Trophoblast cell (in vitro differentiated cells and primary cell): ENCODE results near the gene AK5.
A peak's percentile ranks its signal among the peaks of the same experiment; 100 is the strongest.

ENCODE experiments used
- DNase-seq, 2 donors: peaks; one replicate each; pipeline ENCODE4 v3.0.0-alpha.2; 2016
- H2AFZ ChIP-seq: 2 replicates; pipeline ENCODE4 v1.6.1; 2013; ENCODE audit warnings: low read length, moderate library complexity, mild to moderate bottlenecking; ENCODE audit not compliant: insufficient read depth, poor library complexity
- H2AK5ac ChIP-seq: 2 replicates; pipeline ENCODE4 v1.6.1; 2013; ENCODE audit warnings: mild to moderate bottlenecking, low read length
- H2BK120ac ChIP-seq: 2 replicates; pipeline ENCODE4 v1.6.1; 2013; ENCODE audit warnings: low read length, mild to moderate bottlenecking, moderate library complexity; ENCODE audit not compliant: insufficient read depth, poor library complexity
- H2BK12ac ChIP-seq: 2 replicates; pipeline ENCODE4 v1.6.1; 2013; ENCODE audit warnings: mild to moderate bottlenecking, low read length, moderate library complexity
- H2BK5ac ChIP-seq: 2 replicates; pipeline ENCODE4 v1.6.1; 2013; ENCODE audit warnings: low read length, low read depth, moderate library complexity, mild to moderate bottlenecking; ENCODE audit not compliant: poor library complexity
- H3K14ac ChIP-seq: 2 replicates; pipeline ENCODE4 v1.6.1; 2013; ENCODE audit warnings: mild to moderate bottlenecking, low read length
- H3K18ac ChIP-seq: 2 replicates; pipeline ENCODE4 v1.6.1; 2013; ENCODE audit warnings: mild to moderate bottlenecking, low read length
- H3K23ac ChIP-seq: 2 replicates; pipeline ENCODE4 v1.6.1; 2013; ENCODE audit warnings: low read length
- H3K27ac ChIP-seq: 2 replicates; pipeline ENCODE4 v1.5.1; 2013; ENCODE audit warnings: low read depth, mild to moderate bottlenecking, inconsistent platforms, low read length, moderate library complexity
- H3K27me3 ChIP-seq: 2 replicates; pipeline ENCODE4 v1.6.1; 2013; ENCODE audit warnings: inconsistent platforms, mild to moderate bottlenecking, low read length, moderate library complexity; ENCODE audit not compliant: insufficient read depth
- H3K36me3 ChIP-seq, 2 experiments: 1 replicate in 1 of 2; 2 replicates in 1 of 2; pipeline ENCODE4 v1.6.1; 2013; ENCODE audit warnings: low read length in 2 of 2, mild to moderate bottlenecking in 2 of 2, moderate library complexity in 1 of 2; ENCODE audit not compliant: insufficient read depth in 2 of 2, control insufficient read depth in 1 of 2
- H3K4ac ChIP-seq: 2 replicates; pipeline ENCODE4 v1.6.1; 2013; ENCODE audit warnings: low read depth, mild to moderate bottlenecking, low read length, moderate library complexity
- H3K4me1 ChIP-seq, 2 experiments: 1 replicate in 1 of 2; 2 replicates in 1 of 2; pipeline ENCODE4 v1.6.1; 2013; ENCODE audit warnings: low read length in 2 of 2, mild to moderate bottlenecking in 2 of 2, moderate library complexity in 1 of 2; ENCODE audit not compliant: insufficient read depth in 2 of 2, control insufficient read depth in 1 of 2
- H3K4me2 ChIP-seq: 2 replicates; pipeline ENCODE4 v1.6.1; 2013; ENCODE audit warnings: inconsistent platforms, mild to moderate bottlenecking, low read length, moderate library complexity
- H3K4me3 ChIP-seq: 2 replicates; pipeline ENCODE4 v1.5.1; 2013; ENCODE audit warnings: mild to moderate bottlenecking, low read depth, low read length, inconsistent platforms
- H3K79me1 ChIP-seq: one replicate; pipeline ENCODE4 v1.6.1; 2013; ENCODE audit warnings: low read length
- H3K79me2 ChIP-seq: 2 replicates; pipeline ENCODE4 v1.6.1; 2013; ENCODE audit warnings: low read length, mild to moderate bottlenecking; ENCODE audit not compliant: control insufficient read depth, insufficient read depth, poor library complexity
- H3K9ac ChIP-seq: 2 replicates; pipeline ENCODE4 v1.6.1; 2013; ENCODE audit warnings: mild to moderate bottlenecking, low read length
- H3K9me3 ChIP-seq: 2 replicates; pipeline ENCODE4 v1.6.1; 2013; ENCODE audit warnings: low read depth, mild to moderate bottlenecking, control low read depth, inconsistent platforms, low read length; ENCODE audit not compliant: insufficient read depth
- H4K12ac ChIP-seq: 2 replicates; pipeline ENCODE4 v1.6.1; 2013; ENCODE audit warnings: low read depth, mild to moderate bottlenecking, low read length, moderate library complexity
- H4K8ac ChIP-seq: 2 replicates; pipeline ENCODE4 v1.6.1; 2013; ENCODE audit warnings: low read depth, mild to moderate bottlenecking, low read length, moderate library complexity
- H4K91ac ChIP-seq: one replicate; pipeline ENCODE4 v1.6.1; 2013; ENCODE audit warnings: low read depth, mild to moderate bottlenecking, low read length, moderate library complexity
- WGBS: extraction: QIAGEN DNeasy Blood & Tissue Kit; methylation state at CpG from one replicate; pipeline ENCODE4 v1.1.7; 2013; ENCODE audit warnings: missing lambda C conversion rate; ENCODE audit not compliant: insufficient read length, insufficient coverage; ENCODE audit errors: extremely low coverage; 5-methylcytosine and 5-hydroxymethylcytosine counted together

AK5 gene

GRCh38 chr1:77279929-77280328, 1.9 kb upstream of the AK5 start:
- Histone ChIP-seq H3K4me1 (peaks cover 7 to 10% of the 10 kb centered on the region in 2 experiments), H2BK12ac (no peak overlapping the region), H3K27ac (no peak overlapping the region), H3K4me3 (no peak overlapping the region), H4K8ac (no peak overlapping the region), H2AFZ (no peak overlapping the region), H3K4me2 (no peak overlapping the region), H4K91ac (no peak overlapping the region), H3K9ac (no peak overlapping the region), H3K36me3 (no peaks in the 10 kb centered on the region), H3K4ac (no peak overlapping the region), H2AK5ac (no peak overlapping the region), H4K12ac (no peak overlapping the region), H3K27me3 (peaks cover 27% of the 10 kb centered on the region), H3K14ac (no peak overlapping the region), H3K79me1 (no peaks in the 10 kb centered on the region), H3K18ac (no peak overlapping the region), H2BK5ac (no peak overlapping the region), H3K79me2 (no peaks in the 10 kb centered on the region), H2BK120ac (no peak overlapping the region), H3K9me3 (no peaks in the 10 kb centered on the region), H3K23ac (no peak overlapping the region)
- no peak for DNase-seq
- no CpG with 5 or more reads among the region's 2 CpGs for WGBS

- Histone ChIP-seq H4K12ac (no peak overlapping the region), H3K79me1 (no peaks in the 10 kb centered on the region), H3K18ac (no peak overlapping the region), H3K79me2 (no peaks in the 10 kb centered on the region), H4K91ac (no peak overlapping the region), H2AFZ (no peak overlapping the region), H3K9me3 (no peaks in the 10 kb centered on the region), H2BK120ac (no peak overlapping the region), H2BK12ac (no peak overlapping the region), H3K4me1 (peaks cover 7 to 10% of the 10 kb centered on the region in 2 experiments), H3K36me3 (no peaks in the 10 kb centered on the region), H3K27ac (no peak overlapping the region), H3K9ac (no peak overlapping the region), H3K4me3 (no peak overlapping the region), H4K8ac (no peak overlapping the region), H2AK5ac (no peak overlapping the region), H3K14ac (no peak overlapping the region), H3K27me3 (peaks cover 27% of the 10 kb centered on the region), H3K4ac (no peak overlapping the region), H3K4me2 (no peak overlapping the region), H3K23ac (no peak overlapping the region), H2BK5ac (no peak overlapping the region)
- WGBS, result no CpG with 5 or more reads among the region's 4 CpGs
- DNase-seq, result no peak
Measured at GRCh38 chr1:77280962-77281361, 857 bp upstream of the AK5 start.

GRCh38 chr1:77282187-77282865, 507 bp downstream of the AK5 start:
- H3K4me2 ChIP-seq, result peak overlapping the region; percentile 79
- no peak overlapping the region for H3K18ac ChIP-seq
- peak in 1 of 2 donors; percentile 12 for DNase-seq
- WGBS, result no CpG with 5 or more reads among the region's 47 CpGs
- no peak overlapping the region for H3K9ac ChIP-seq
- H2BK12ac ChIP-seq, result no peak overlapping the region
- no peak overlapping the region for H4K12ac ChIP-seq
- H3K4me3 ChIP-seq, result peak overlapping the region; percentile 74
- peaks cover 27% of the 10 kb centered on the region for H3K27me3 ChIP-seq
- H3K27ac ChIP-seq, result no peak overlapping the region
- no peak overlapping the region for H2BK5ac ChIP-seq
- H3K4me1 ChIP-seq, result peaks cover 7 to 10% of the 10 kb centered on the region in 2 experiments
- no peak overlapping the region for H4K91ac ChIP-seq
- no peak overlapping the region for H2AFZ ChIP-seq
- H3K4ac ChIP-seq, result no peak overlapping the region
- H2BK120ac ChIP-seq, result no peak overlapping the region
- H3K79me2 ChIP-seq, result no peaks in the 10 kb centered on the region
- H2AK5ac ChIP-seq, result no peak overlapping the region
- H3K23ac ChIP-seq, result no peak overlapping the region
- H4K8ac ChIP-seq, result no peak overlapping the region
- H3K79me1 ChIP-seq, result no peaks in the 10 kb centered on the region
- H3K9me3 ChIP-seq, result no peaks in the 10 kb centered on the region
- no peaks in the 10 kb centered on the region for H3K36me3 ChIP-seq
- H3K14ac ChIP-seq, result no peak overlapping the region

GRCh38 chr1:77282866-77283539, 1.2 kb downstream of the AK5 start:
- no CpG with 5 or more reads among the region's 22 CpGs for WGBS
- Histone ChIP-seq H3K23ac (no peak overlapping the region), H3K79me2 (no peaks in the 10 kb centered on the region), H3K4me1 (peaks cover 7 to 10% of the 10 kb centered on the region in 2 experiments), H2AFZ (no peak overlapping the region), H3K14ac (no peak overlapping the region), H3K36me3 (no peaks in the 10 kb centered on the region), H3K4me3 (no peak overlapping the region), H3K9ac (no peak overlapping the region), H3K27me3 (peaks cover 27% of the 10 kb centered on the region), H3K27ac (no peak overlapping the region), H3K79me1 (no peaks in the 10 kb centered on the region), H4K91ac (no peak overlapping the region), H3K4ac (no peak overlapping the region), H4K12ac (no peak overlapping the region), H3K9me3 (no peaks in the 10 kb centered on the region), H2AK5ac (no peak overlapping the region), H3K4me2 (peak overlapping the region; percentile 79), H4K8ac (no peak overlapping the region), H2BK12ac (no peak overlapping the region), H3K18ac (no peak overlapping the region), H2BK5ac (no peak overlapping the region), H2BK120ac (no peak overlapping the region)
- no peak for DNase-seq
